ENCODE data around the gene ADGRF3.

- TF ChIP-seq HDAC1 (CRISPR knock-in tag; IDR thresholded peaks at IDR 0.05) (no peak), ZBTB33 (CRISPR knock-in tag; IDR thresholded peaks at IDR 0.05) (no peak), RARA (CRISPR knock-in tag; IDR thresholded peaks at IDR 0.05) (no peak), ZBTB1 (CRISPR knock-in tag; IDR thresholded peaks at IDR 0.05; ENCODE audit: borderline replicate concordance) (no peak)
Measured at GRCh38 chr2:26317377-26318105, 29.0 kb downstream of the ADGRF3 start.
